HepG2 (cell line): ENCODE data around the gene EPB41L2. TPM values are rescaled to one million over a fixed set of nuclear protein-coding genes. Genes with fewer than 3 reads are reported as not detected.

Experiments
- MBD4 ChIP-seq: IDR thresholded peaks from 2 replicates; pipeline ENCODE4 v1.6.1; 2012; ENCODE audit warnings: low read length, inconsistent platforms, borderline replicate concordance
- RCOR2 ChIP-seq: IDR thresholded peaks from 2 replicates; pipeline ENCODE4 v1.6.1; 2016; ENCODE audit warnings: missing biosample characterization, missing genetic modification reagents
- SOX5 ChIP-seq: IDR thresholded peaks from 2 replicates; pipeline ENCODE4 v1.6.1; 2016; ENCODE audit warnings: borderline replicate concordance
- TCF7 ChIP-seq: sonication (generic); IDR thresholded peaks from 2 replicates; pipeline ENCODE4 v1.6.1; 2016; ENCODE audit warnings: antibody characterized with exemption, low read depth
- ZKSCAN8 ChIP-seq: IDR thresholded peaks from 2 replicates; pipeline ENCODE4 v1.6.1; 2016; ENCODE audit warnings: borderline replicate concordance, missing genetic modification reagents, missing compliant biosample characterization
- ZNF124 ChIP-seq: sonication (generic); formaldehyde crosslinking; IDR thresholded peaks from 2 replicates; pipeline ENCODE4 v1.4.0; 2020; ENCODE audit warnings: missing genetic modification reagents
- ZNF556 ChIP-seq: sonication (generic); formaldehyde crosslinking; IDR thresholded peaks from 2 replicates; pipeline ENCODE4 v1.4.0; 2020; ENCODE audit warnings: mild to moderate bottlenecking, missing genetic modification reagents, borderline replicate concordance
- polyA plus RNA-seq, 8 experiments: library from polyadenylated mRNA; depleted of rRNA in 3 of 8; stranded (reverse) in 7 of 8; unstranded in 1 of 8; fragments of >200 nt; fragmentation: Illumina TruSeq in 4 of 8; extraction: Trizol in 4 of 8; gene quantifications; 2 replicates each; pipeline versions ENCODE4 v1.2.1 to v1.2.3, GENCODE V29; 2011 to 2016; ENCODE audit warnings: low read depth in 4 of 8, missing spikeins in 1 of 8, mixed read lengths in 1 of 8; ENCODE audit not compliant: insufficient read depth in 1 of 8
- total RNA-seq, 5 experiments: library from RNA; depleted of rRNA; stranded (reverse); fragments of >200 nt; fragmentation: Illumina TruSeq; extraction: Trizol; gene quantifications; 2 replicates each; pipeline ENCODE4 v1.2.3, GENCODE V29; 2016; ENCODE audit warnings: low read depth in 1 of 5
- TF ChIP-seq, protein P1 (sequence below): sonication (generic); formaldehyde crosslinking; IDR thresholded peaks from 2 replicates; pipeline ENCODE4 v1.5.0; 2020; ENCODE audit warnings: mild to moderate bottlenecking, missing genetic modification reagents, borderline replicate concordance
- TF ChIP-seq, protein P2 (sequence below), 2 experiments: sonication (generic) in 1 of 2; formaldehyde crosslinking in 1 of 2; IDR thresholded peaks; 2 replicates each; pipeline versions ENCODE4 v1.4.0 to v1.6.1; 2018 to 2020; ENCODE audit warnings: missing genetic modification reagents in 2 of 2, borderline replicate concordance in 1 of 2, low read depth in 1 of 2, mild to moderate bottlenecking in 1 of 2, missing biosample characterization in 1 of 2
- TF ChIP-seq, protein P3 (sequence below): sonication (generic); formaldehyde crosslinking; IDR thresholded peaks from 2 replicates; pipeline ENCODE4 v1.5.0; 2020; ENCODE audit warnings: missing genetic modification reagents, mild to moderate bottlenecking, borderline replicate concordance
- TF ChIP-seq, protein P4 (sequence below): sonication (generic); formaldehyde crosslinking; IDR thresholded peaks from 2 replicates; pipeline ENCODE4 v1.8.0; 2022; ENCODE audit warnings: missing genetic modification reagents, low read depth, mild to moderate bottlenecking, borderline replicate concordance
- TF ChIP-seq, protein P5 (sequence below), 2 experiments: sonication (generic) in 1 of 2; formaldehyde crosslinking in 1 of 2; IDR thresholded peaks; 2 replicates each; pipeline versions ENCODE4 v1.4.0 to v1.6.1; 2016 to 2020; ENCODE audit warnings: borderline replicate concordance in 1 of 2, low read depth in 1 of 2, mild to moderate bottlenecking in 1 of 2, missing genetic modification reagents in 1 of 2

The EPB41L2 gene
- total and polyA plus RNA-seq, 2 of the 13 experiments (the other 11 are each of a cell fraction or from before 2014, with no cell fraction given), result 41.7 to 56.4 TPM

DNA sequence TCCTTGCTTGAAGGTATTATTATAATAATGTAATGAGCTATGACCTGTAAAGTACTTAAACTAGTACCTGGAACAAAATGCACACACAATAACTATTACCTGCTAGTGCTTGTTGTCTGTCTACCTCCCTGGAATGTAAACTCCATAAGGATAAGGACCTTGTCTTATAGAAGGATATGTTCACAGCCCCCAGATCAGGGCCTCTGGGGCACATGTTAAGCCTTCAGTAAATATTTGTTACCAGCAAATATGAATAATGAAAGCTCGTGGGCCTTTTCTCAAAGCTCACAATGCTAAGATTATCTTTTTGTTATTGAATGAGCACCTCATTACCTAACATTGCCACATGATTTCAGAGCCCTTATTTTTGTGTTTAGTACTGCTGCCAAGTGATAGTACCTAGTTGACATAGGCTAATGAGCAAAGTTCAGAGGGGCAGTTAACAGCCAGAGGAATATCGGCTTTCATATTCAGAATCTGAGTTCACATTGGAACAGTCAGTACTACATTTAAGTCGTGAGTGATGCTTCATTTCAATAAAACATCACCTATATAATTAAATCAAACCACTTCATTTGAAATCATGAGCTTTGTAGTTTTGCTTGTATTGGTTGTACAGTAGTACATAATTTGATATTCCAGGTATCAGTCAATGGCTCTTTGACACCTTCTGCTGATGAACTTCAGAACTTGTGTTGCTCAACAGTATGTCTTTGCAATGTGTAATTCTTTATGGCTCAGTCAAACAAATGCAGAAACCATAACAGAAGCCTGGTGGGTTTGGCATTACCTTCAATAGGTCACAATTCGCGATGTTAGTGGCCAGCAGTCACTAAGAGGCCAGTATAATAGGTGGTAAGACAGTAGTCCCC is 247.6 kb downstream of the EPB41L2 start (continued):
- TF ChIP-seq, protein P1, sequence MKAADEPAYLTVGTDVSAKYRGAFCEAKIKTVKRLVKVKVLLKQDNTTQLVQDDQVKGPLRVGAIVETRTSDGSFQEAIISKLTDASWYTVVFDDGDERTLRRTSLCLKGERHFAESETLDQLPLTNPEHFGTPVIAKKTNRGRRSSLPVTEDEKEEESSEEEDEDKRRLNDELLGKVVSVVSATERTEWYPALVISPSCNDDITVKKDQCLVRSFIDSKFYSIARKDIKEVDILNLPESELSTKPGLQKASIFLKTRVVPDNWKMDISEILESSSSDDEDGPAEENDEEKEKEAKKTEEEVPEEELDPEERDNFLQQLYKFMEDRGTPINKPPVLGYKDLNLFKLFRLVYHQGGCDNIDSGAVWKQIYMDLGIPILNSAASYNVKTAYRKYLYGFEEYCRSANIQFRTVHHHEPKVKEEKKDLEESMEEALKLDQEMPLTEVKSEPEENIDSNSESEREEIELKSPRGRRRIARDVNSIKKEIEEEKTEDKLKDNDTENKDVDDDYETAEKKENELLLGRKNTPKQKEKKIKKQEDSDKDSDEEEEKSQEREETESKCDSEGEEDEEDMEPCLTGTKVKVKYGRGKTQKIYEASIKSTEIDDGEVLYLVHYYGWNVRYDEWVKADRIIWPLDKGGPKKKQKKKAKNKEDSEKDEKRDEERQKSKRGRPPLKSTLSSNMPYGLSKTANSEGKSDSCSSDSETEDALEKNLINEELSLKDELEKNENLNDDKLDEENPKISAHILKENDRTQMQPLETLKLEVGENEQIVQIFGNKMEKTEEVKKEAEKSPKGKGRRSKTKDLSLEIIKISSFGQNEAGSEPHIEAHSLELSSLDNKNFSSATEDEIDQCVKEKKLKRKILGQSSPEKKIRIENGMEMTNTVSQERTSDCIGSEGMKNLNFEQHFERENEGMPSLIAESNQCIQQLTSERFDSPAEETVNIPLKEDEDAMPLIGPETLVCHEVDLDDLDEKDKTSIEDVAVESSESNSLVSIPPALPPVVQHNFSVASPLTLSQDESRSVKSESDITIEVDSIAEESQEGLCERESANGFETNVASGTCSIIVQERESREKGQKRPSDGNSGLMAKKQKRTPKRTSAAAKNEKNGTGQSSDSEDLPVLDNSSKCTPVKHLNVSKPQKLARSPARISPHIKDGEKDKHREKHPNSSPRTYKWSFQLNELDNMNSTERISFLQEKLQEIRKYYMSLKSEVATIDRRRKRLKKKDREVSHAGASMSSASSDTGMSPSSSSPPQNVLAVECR (CRISPR knock-in tag), result peak; percentile 52; the same call in 1 of the 2 replicates
- TF ChIP-seq TCF7 (peak; percentile 93), ZKSCAN8 (CRISPR knock-in tag) (peak; percentile 78), RCOR2 (CRISPR knock-in tag) (peak; percentile 83), MBD4 (peak; percentile 66; the same call in 1 of the 2 replicates), ZNF556 (CRISPR knock-in tag) (peak; percentile 65; the same call in 1 of the 2 replicates), SOX5 (CRISPR knock-in tag) (peak; percentile 99), ZNF124 (CRISPR knock-in tag) (peak; percentile 75; the same call in 1 of the 2 replicates)
- TF ChIP-seq, protein P2, sequence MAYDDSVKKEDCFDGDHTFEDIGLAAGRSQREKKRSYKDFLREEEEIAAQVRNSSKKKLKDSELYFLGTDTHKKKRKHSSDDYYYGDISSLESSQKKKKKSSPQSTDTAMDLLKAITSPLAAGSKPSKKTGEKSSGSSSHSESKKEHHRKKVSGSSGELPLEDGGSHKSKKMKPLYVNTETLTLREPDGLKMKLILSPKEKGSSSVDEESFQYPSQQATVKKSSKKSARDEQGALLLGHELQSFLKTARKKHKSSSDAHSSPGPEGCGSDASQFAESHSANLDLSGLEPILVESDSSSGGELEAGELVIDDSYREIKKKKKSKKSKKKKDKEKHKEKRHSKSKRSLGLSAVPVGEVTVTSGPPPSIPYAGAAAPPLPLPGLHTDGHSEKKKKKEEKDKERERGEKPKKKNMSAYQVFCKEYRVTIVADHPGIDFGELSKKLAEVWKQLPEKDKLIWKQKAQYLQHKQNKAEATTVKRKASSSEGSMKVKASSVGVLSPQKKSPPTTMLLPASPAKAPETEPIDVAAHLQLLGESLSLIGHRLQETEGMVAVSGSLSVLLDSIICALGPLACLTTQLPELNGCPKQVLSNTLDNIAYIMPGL (CRISPR knock-in tag; IDR thresholded peaks at IDR 0.05; ENCODE audit: borderline replicate concordance in 1 of 2, low read depth in 1 of 2), result peak in 1 of 2 experiments; percentile 12; a peak in 1 of 4 replicates
- TF ChIP-seq, protein P3, sequence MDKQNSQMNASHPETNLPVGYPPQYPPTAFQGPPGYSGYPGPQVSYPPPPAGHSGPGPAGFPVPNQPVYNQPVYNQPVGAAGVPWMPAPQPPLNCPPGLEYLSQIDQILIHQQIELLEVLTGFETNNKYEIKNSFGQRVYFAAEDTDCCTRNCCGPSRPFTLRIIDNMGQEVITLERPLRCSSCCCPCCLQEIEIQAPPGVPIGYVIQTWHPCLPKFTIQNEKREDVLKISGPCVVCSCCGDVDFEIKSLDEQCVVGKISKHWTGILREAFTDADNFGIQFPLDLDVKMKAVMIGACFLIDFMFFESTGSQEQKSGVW (CRISPR knock-in tag), result no peak
- TF ChIP-seq, protein P4, sequence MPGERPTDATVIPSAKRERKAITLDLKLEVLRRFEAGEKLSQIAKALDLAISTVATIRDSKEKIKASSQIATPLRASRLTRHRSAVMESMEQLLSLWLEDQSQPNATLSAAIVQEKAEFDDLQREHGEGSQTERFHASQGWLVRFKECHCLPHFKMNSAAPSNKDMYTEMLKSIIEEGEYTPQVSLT (CRISPR knock-in tag), result no peak
- TF ChIP-seq, protein P5, sequence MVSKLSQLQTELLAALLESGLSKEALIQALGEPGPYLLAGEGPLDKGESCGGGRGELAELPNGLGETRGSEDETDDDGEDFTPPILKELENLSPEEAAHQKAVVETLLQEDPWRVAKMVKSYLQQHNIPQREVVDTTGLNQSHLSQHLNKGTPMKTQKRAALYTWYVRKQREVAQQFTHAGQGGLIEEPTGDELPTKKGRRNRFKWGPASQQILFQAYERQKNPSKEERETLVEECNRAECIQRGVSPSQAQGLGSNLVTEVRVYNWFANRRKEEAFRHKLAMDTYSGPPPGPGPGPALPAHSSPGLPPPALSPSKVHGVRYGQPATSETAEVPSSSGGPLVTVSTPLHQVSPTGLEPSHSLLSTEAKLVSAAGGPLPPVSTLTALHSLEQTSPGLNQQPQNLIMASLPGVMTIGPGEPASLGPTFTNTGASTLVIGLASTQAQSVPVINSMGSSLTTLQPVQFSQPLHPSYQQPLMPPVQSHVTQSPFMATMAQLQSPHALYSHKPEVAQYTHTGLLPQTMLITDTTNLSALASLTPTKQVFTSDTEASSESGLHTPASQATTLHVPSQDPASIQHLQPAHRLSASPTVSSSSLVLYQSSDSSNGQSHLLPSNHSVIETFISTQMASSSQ (IDR thresholded peaks at IDR 0.05; ENCODE audit: low read depth), result peak; percentile 86
- TF ChIP-seq, protein P5 (CRISPR knock-in tag; IDR thresholded peaks at IDR 0.05; ENCODE audit: borderline replicate concordance), result peak; percentile 93
